HFFc6 (cell line): ENCODE results near the gene RAB3D. TPM values are rescaled to one million over a fixed set of nuclear protein-coding genes. Genes with fewer than 3 reads are reported as not detected.

Source experiments
- DNase-seq: peaks from one replicate; pipeline ENCODE4 v3.0.0-alpha.2; 2018
- H3K27ac Mint-ChIP-seq: 2 replicates; pipeline ENCODE4 v1.8.0; 2020; ENCODE audit warnings: mild to moderate bottlenecking, mixed read lengths
- H3K27me3 Mint-ChIP-seq: 2 replicates; pipeline ENCODE4 v1.8.0; 2021; ENCODE audit warnings: mild to moderate bottlenecking, moderate library complexity, mixed read lengths; ENCODE audit not compliant: insufficient read depth
- H3K36me3 Mint-ChIP-seq: 2 replicates; pipeline ENCODE4 v1.8.0; 2021; ENCODE audit warnings: low read depth, mixed read lengths
- H3K4me1 Mint-ChIP-seq: 2 replicates; pipeline ENCODE4 v1.8.0; 2020; ENCODE audit warnings: low read depth, mixed read lengths
- H3K4me3 Mint-ChIP-seq: 2 replicates; pipeline ENCODE4 v1.8.0; 2020; ENCODE audit warnings: mild to moderate bottlenecking, moderate library complexity, mixed read lengths
- H3K9me3 Mint-ChIP-seq: 2 replicates; pipeline ENCODE4 v1.8.0; 2020; ENCODE audit warnings: mild to moderate bottlenecking, mixed read lengths
- CTCF ChIP-seq: fragments of 200-600 bp; sonication (generic); IDR thresholded peaks from 2 replicates; pipeline ENCODE4 v1.5.0; 2021; ENCODE audit warnings: antibody characterized with exemption, mild to moderate bottlenecking
- total RNA-seq, 6 experiments: library from RNA; stranded (reverse); fragmentation: NEBNext Ultra II Directional; extraction: Animal tissue kit (Norgen Biotek cat#: 25700); gene quantifications; 2 replicates in 1 of 6; 3 replicates in 5 of 6; pipeline ENCODE4 v1.2.3, GENCODE V29; 2021

The RAB3D gene
- total RNA-seq, 6 experiments from 2014 or later = 6.7 to 11.1 (median 8.7) TPM

- no peak for TF ChIP-seq CTCF
- H3K9me3 Mint-ChIP-seq = no peaks in the 10 kb centered on the region
- H3K4me1 Mint-ChIP-seq = no peaks in the 10 kb centered on the region
- DNase-seq = no peak
- H3K36me3 Mint-ChIP-seq = no peaks in the 10 kb centered on the region; the same call in 1 of the 2 replicates
- no peaks in the 10 kb centered on the region; the same call in 1 of the 2 replicates for H3K27me3 Mint-ChIP-seq
- no peak overlapping the region for H3K27ac Mint-ChIP-seq
- H3K4me3 Mint-ChIP-seq = no peak overlapping the region
Observed at GRCh38 chr19:11363881-11364280, 24.4 kb upstream of the RAB3D start.

- Mint-ChIP-seq H3K4me3 (no peak overlapping the region), H3K4me1 (no peaks in the 10 kb centered on the region), H3K36me3 (no peaks in the 10 kb centered on the region; the same call in 1 of the 2 replicates), H3K27ac (no peak overlapping the region), H3K27me3 (no peaks in the 10 kb centered on the region; the same call in 1 of the 2 replicates), H3K9me3 (no peaks in the 10 kb centered on the region)
- TF ChIP-seq CTCF = no peak
- DNase-seq = no peak
Observed at GRCh38 chr19:11361771-11362731, 22.6 kb upstream of the RAB3D start.

DNA sequence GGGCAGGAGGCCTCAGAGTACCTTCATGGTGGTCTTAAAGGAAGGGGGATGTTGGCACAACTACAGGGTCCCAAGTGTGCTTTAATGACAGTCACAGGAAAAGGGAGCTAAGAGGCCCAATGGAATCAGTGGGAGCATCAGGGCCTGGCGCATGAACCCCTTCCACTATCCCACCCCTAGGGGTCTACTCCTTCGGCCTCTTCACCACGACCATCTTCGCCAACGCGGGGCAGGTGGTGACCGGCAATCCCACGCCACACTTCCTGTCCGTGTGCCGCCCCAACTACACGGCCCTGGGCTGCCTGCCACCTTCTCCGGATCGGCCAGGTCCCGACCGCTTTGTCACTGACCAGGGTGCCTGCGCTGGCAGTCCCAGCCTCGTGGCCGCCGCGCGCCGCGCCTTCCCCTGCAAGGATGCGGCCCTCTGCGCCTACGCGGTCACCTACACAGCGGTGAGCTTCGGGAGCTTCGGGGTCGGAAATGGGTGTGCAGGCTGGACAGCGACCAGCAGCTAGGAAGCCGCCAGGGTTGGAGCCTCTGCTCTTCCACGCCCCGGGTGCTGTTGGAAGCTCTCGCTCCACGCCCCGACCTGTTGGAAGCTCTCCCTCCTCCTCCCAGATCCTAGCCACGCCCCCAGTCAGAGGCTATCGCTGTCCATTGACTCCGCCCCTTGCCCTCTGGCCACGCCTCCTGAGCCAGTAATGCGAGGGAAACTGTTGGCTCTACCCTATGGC lies 21.7 kb upstream of the RAB3D start:
- TF ChIP-seq CTCF = peak; percentile 9; the same call in 1 of the 2 replicates
- H3K4me1 Mint-ChIP-seq = peaks cover 5% of the 10 kb centered on the region
- no peaks in the 10 kb centered on the region; the same call in 1 of the 2 replicates for H3K36me3 Mint-ChIP-seq
- H3K27me3 Mint-ChIP-seq = no peaks in the 10 kb centered on the region; the same call in 1 of the 2 replicates
- no peak overlapping the region for H3K27ac Mint-ChIP-seq
- no peak for DNase-seq
- H3K9me3 Mint-ChIP-seq = no peaks in the 10 kb centered on the region
- no peak overlapping the region for H3K4me3 Mint-ChIP-seq

DNA sequence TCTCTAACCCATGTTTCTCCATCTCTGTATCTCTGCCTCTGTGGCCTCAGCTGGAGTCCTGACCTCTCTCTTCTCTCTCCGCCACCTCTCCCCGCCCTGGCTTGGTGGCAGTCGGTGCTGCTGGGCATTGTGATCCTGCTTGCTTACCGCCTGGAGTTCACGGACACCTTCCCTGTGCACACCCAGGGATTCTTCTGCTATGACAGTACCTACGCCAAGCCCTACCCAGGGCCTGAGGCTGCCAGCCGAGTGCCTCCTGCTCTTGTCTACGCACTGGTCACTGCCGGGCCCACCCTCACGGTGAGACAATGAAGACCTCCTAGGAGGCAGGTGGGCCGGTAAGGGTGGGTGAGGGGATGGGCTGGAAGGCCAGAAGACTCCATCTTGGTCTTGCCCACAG lies 20.0 kb upstream of the RAB3D start:
- Mint-ChIP-seq H3K4me1 (peaks cover 11% of the 10 kb centered on the region), H3K4me3 (no peak overlapping the region), H3K27ac (no peak overlapping the region), H3K36me3 (no peaks in the 10 kb centered on the region; the same call in 1 of the 2 replicates), H3K9me3 (no peaks in the 10 kb centered on the region), H3K27me3 (no peaks in the 10 kb centered on the region; the same call in 1 of the 2 replicates)
- no peak for DNase-seq
- TF ChIP-seq CTCF = no peak

GRCh38 chr19:11356676-11357550 lies 17.5 kb upstream of the RAB3D start:
- Mint-ChIP-seq H3K9me3 (no peaks in the 10 kb centered on the region), H3K27ac (no peak overlapping the region), H3K4me3 (peak overlapping the region; percentile 91), H3K27me3 (peaks cover 2% of the 10 kb centered on the region), H3K36me3 (no peaks in the 10 kb centered on the region; the same call in 1 of the 2 replicates), H3K4me1 (peaks cover 11% of the 10 kb centered on the region)
- TF ChIP-seq CTCF = no peak
- no peak for DNase-seq
